HepG2 (cell line): ENCODE data around the gene RAB1B. TPM values are rescaled to one million over a fixed set of nuclear protein-coding genes. Genes with fewer than 3 reads are reported as not detected.

Source experiments
- CBX5 ChIP-seq: sonication (generic); formaldehyde crosslinking; IDR thresholded peaks from 2 replicates; pipeline ENCODE4 v1.4.0; 2020; ENCODE audit warnings: missing genetic modification reagents, borderline replicate concordance
- ERF ChIP-seq: IDR thresholded peaks from 2 replicates; pipeline ENCODE4 v1.6.1; 2018; ENCODE audit warnings: missing biosample characterization, missing genetic modification reagents
- FOXO1 ChIP-seq: sonication (generic); formaldehyde crosslinking; IDR thresholded peaks from 2 replicates; pipeline ENCODE4 v1.4.0; 2020; ENCODE audit warnings: missing genetic modification reagents
- KLF16 ChIP-seq, 2 experiments: sonication (generic) in 1 of 2; formaldehyde crosslinking in 1 of 2; IDR thresholded peaks; 2 replicates each; pipeline versions ENCODE4 v1.6.1 to v1.8.0; 2016 to 2023; ENCODE audit warnings: missing genetic modification reagents in 2 of 2, missing compliant biosample characterization in 1 of 2
- MEF2D ChIP-seq: sonication (generic); formaldehyde crosslinking; IDR thresholded peaks from 2 replicates; pipeline ENCODE4 v1.5.1; 2020; ENCODE audit warnings: mild to moderate bottlenecking, missing genetic modification reagents
- MTF1 ChIP-seq: sonication (generic); formaldehyde crosslinking; IDR thresholded peaks from 2 replicates; pipeline ENCODE4 v1.5.0; 2020; ENCODE audit warnings: missing genetic modification reagents
- NR2C2 ChIP-seq: sonication (generic); formaldehyde crosslinking; IDR thresholded peaks from 2 replicates; pipeline ENCODE4 v1.4.0; 2020; ENCODE audit warnings: missing genetic modification reagents, mild to moderate bottlenecking, moderate library complexity, borderline replicate concordance
- PAX8 ChIP-seq: sonication (generic); formaldehyde crosslinking; IDR thresholded peaks from 2 replicates; pipeline ENCODE4 v1.8.0; 2022; ENCODE audit warnings: mild to moderate bottlenecking, missing genetic modification reagents, borderline replicate concordance
- RARA ChIP-seq: IDR thresholded peaks from 2 replicates; pipeline ENCODE4 v1.6.1; 2016; ENCODE audit warnings: missing genetic modification reagents, missing compliant biosample characterization
- RBFOX2 ChIP-seq: fragments of 200-400 bp; formaldehyde crosslinking; IDR thresholded peaks from 2 replicates; pipeline ENCODE4 v1.6.1; 2017; ENCODE audit warnings: low read depth, mild to moderate bottlenecking, low read length
- RCOR2 ChIP-seq: IDR thresholded peaks from 2 replicates; pipeline ENCODE4 v1.6.1; 2016; ENCODE audit warnings: missing biosample characterization, missing genetic modification reagents
- SP2 ChIP-seq: sonication (generic); formaldehyde crosslinking; IDR thresholded peaks from 2 replicates; pipeline ENCODE4 v1.5.1; 2020; ENCODE audit warnings: mild to moderate bottlenecking, missing genetic modification reagents
- ZMYM3 ChIP-seq: sonication (generic); formaldehyde crosslinking; IDR thresholded peaks from 2 replicates; pipeline ENCODE4 v1.5.1; 2020; ENCODE audit warnings: mild to moderate bottlenecking, missing genetic modification reagents
- ZNF367 ChIP-seq: sonication (generic); formaldehyde crosslinking; IDR thresholded peaks from 2 replicates; pipeline ENCODE4 v1.4.0; 2020; ENCODE audit warnings: missing genetic modification reagents, borderline replicate concordance
- ZNF614 ChIP-seq: IDR thresholded peaks from 2 replicates; pipeline ENCODE4 v1.6.1; 2018; ENCODE audit warnings: missing biosample characterization, missing genetic modification reagents, inconsistent platforms, borderline replicate concordance
- ZNF768 ChIP-seq: sonication (generic); formaldehyde crosslinking; IDR thresholded peaks from 2 replicates; pipeline ENCODE4 v1.4.0; 2020; ENCODE audit warnings: missing genetic modification reagents
- ZNF775 ChIP-seq: sonication (generic); formaldehyde crosslinking; IDR thresholded peaks from 2 replicates; pipeline ENCODE4 v1.4.0; 2020; ENCODE audit warnings: missing genetic modification reagents, mild to moderate bottlenecking, moderate library complexity, borderline replicate concordance
- ZNF780A ChIP-seq: sonication (generic); formaldehyde crosslinking; IDR thresholded peaks from 2 replicates; pipeline ENCODE4 v1.8.0; 2022; ENCODE audit warnings: mild to moderate bottlenecking, missing genetic modification reagents, moderate library complexity
- ZNF792 ChIP-seq: IDR thresholded peaks from 2 replicates; pipeline ENCODE4 v1.6.1; 2016
- ZSCAN29 ChIP-seq: sonication (generic); formaldehyde crosslinking; conservative IDR thresholded peaks from 2 replicates; pipeline ENCODE4 v1.4.0; 2020; ENCODE audit warnings: mild to moderate bottlenecking, missing genetic modification reagents
- polyA plus RNA-seq, 8 experiments: library from polyadenylated mRNA; depleted of rRNA in 3 of 8; stranded (reverse) in 7 of 8; unstranded in 1 of 8; fragments of >200 nt; fragmentation: Illumina TruSeq in 4 of 8; extraction: Trizol in 4 of 8; gene quantifications; 2 replicates each; pipeline versions ENCODE4 v1.2.1 to v1.2.3, GENCODE V29; 2011 to 2016; ENCODE audit warnings: low read depth in 4 of 8, missing spikeins in 1 of 8, mixed read lengths in 1 of 8; ENCODE audit not compliant: insufficient read depth in 1 of 8
- total RNA-seq, 5 experiments: library from RNA; depleted of rRNA; stranded (reverse); fragments of >200 nt; fragmentation: Illumina TruSeq; extraction: Trizol; gene quantifications; 2 replicates each; pipeline ENCODE4 v1.2.3, GENCODE V29; 2016; ENCODE audit warnings: low read depth in 1 of 5
- TF ChIP-seq, protein P1 (sequence below): IDR thresholded peaks from 2 replicates; pipeline ENCODE4 v1.6.1; 2016; ENCODE audit warnings: mild to moderate bottlenecking, missing biosample characterization, missing genetic modification reagents
- TF ChIP-seq, protein P2 (sequence below): IDR thresholded peaks from 2 replicates; pipeline ENCODE4 v1.6.1; 2016; ENCODE audit warnings: missing compliant biosample characterization, missing genetic modification reagents, borderline replicate concordance
- TF ChIP-seq, protein P3 (sequence below): sonication (generic); formaldehyde crosslinking; IDR thresholded peaks from 2 replicates; pipeline ENCODE4 v1.4.0; 2020; ENCODE audit warnings: low read depth, mild to moderate bottlenecking, missing genetic modification reagents
- TF ChIP-seq, protein P4 (sequence below): IDR thresholded peaks from 2 replicates; pipeline ENCODE4 v1.4.0; 2020; ENCODE audit warnings: mild to moderate bottlenecking, missing genetic modification reagents

The RAB1B gene
- total and polyA plus RNA-seq, 2 of the 13 experiments (the other 11 are each of a cell fraction or from before 2014, with no cell fraction given) = 77.9 to 87.9 TPM

DNA sequence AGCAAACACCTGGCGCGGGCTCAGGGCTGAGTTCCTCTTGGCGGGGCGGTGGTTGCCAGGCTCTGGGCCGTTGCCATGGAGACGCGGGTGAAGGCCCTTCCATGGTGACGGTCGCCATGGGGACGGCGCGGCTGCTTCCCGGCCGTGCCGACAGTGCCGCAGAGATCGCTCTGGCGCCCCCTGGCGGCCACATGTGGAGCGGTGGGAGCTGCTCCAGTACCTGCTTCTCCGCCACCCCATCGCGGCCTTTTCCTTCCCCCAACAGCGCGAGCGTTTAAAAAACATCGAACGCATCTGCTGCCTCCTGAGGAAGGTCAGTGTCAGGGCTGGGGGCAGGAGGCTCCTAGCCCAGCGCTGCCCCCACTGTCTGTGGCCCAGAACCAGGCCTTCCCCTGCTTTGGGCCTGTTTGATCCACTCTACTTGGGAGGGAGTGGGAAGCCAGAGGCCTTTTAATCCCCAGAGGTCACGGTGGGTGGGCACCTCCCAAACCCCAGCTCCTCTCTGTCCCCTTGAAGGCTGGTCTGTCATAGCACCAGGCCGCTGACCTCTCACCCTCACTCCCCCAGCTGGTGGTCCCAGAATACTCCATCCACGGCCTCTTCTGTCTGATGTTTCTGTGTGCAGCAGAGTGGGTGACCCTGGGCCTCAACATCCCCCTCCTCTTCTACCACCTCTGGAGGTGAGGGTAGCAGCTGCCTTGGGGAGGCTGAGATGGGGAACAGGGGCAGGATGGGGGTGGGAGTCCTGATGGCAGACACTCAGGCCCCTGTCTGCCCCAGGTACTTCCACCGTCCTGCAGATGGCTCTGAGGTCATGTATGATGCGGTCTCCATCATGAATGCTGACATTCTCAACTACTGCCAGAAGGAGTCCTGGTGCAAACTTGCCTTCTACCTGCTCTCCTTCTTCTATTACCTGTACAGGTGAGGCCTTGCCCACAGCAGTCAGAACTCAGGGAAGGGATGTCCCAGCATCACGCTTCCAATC, 14.3 kb downstream of the RAB1B start (continued):
- no peak for TF ChIP-seq ZSCAN29 (CRISPR knock-in tag)
- TF ChIP-seq ZNF614 (CRISPR knock-in tag) = 0 out of 2 replicates have a peak, but pooled peaks have one; percentile 37
- peak; percentile 48 for TF ChIP-seq MEF2D (CRISPR knock-in tag)
- TF ChIP-seq PAX8 = no peak
- TF ChIP-seq MTF1 (CRISPR knock-in tag) = no peak
- 0 out of 2 replicates have a peak, but pooled peaks have one; percentile 33 for TF ChIP-seq NR2C2 (CRISPR knock-in tag)
- no peak for TF ChIP-seq ZNF367 (CRISPR knock-in tag)
- no peak for TF ChIP-seq ZNF792 (CRISPR knock-in tag)
- no peak for TF ChIP-seq ZNF780A (CRISPR knock-in tag)
- TF ChIP-seq, protein P1, sequence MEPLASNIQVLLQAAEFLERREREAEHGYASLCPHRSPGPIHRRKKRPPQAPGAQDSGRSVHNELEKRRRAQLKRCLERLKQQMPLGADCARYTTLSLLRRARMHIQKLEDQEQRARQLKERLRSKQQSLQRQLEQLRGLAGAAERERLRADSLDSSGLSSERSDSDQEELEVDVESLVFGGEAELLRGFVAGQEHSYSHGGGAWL = peak; percentile 51; the same call in 1 of the 2 replicates
- TF ChIP-seq RARA (CRISPR knock-in tag) = no peak
- TF ChIP-seq SP2 (CRISPR knock-in tag) = no peak
- TF ChIP-seq, protein P2, sequence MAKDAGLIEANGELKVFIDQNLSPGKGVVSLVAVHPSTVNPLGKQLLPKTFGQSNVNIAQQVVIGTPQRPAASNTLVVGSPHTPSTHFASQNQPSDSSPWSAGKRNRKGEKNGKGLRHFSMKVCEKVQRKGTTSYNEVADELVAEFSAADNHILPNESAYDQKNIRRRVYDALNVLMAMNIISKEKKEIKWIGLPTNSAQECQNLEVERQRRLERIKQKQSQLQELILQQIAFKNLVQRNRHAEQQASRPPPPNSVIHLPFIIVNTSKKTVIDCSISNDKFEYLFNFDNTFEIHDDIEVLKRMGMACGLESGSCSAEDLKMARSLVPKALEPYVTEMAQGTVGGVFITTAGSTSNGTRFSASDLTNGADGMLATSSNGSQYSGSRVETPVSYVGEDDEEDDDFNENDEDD = 0 out of 2 replicates have a peak, but pooled peaks have one; percentile 19
- TF ChIP-seq, protein P3, sequence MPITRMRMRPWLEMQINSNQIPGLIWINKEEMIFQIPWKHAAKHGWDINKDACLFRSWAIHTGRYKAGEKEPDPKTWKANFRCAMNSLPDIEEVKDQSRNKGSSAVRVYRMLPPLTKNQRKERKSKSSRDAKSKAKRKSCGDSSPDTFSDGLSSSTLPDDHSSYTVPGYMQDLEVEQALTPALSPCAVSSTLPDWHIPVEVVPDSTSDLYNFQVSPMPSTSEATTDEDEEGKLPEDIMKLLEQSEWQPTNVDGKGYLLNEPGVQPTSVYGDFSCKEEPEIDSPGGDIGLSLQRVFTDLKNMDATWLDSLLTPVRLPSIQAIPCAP (CRISPR knock-in tag) = no peak
- peak in 1 of 2 experiments; percentile 47; a peak in 1 of 4 replicates for TF ChIP-seq KLF16 (CRISPR knock-in tag; IDR thresholded peaks at IDR 0.05)
- no peak for TF ChIP-seq ZMYM3 (CRISPR knock-in tag)
- 0 out of 2 replicates have a peak, but pooled peaks have one; percentile 32 for TF ChIP-seq CBX5 (CRISPR knock-in tag)
- no peak for TF ChIP-seq ZNF775
- TF ChIP-seq ZNF768 (CRISPR knock-in tag) = peak; percentile 56; the same call in 1 of the 2 replicates
- TF ChIP-seq ERF = peak; percentile 63; the same call in 1 of the 2 replicates
- 0 out of 2 replicates have a peak, but pooled peaks have one; percentile 27 for TF ChIP-seq RCOR2
- peak; percentile 87 for TF ChIP-seq RBFOX2
- TF ChIP-seq, protein P4, sequence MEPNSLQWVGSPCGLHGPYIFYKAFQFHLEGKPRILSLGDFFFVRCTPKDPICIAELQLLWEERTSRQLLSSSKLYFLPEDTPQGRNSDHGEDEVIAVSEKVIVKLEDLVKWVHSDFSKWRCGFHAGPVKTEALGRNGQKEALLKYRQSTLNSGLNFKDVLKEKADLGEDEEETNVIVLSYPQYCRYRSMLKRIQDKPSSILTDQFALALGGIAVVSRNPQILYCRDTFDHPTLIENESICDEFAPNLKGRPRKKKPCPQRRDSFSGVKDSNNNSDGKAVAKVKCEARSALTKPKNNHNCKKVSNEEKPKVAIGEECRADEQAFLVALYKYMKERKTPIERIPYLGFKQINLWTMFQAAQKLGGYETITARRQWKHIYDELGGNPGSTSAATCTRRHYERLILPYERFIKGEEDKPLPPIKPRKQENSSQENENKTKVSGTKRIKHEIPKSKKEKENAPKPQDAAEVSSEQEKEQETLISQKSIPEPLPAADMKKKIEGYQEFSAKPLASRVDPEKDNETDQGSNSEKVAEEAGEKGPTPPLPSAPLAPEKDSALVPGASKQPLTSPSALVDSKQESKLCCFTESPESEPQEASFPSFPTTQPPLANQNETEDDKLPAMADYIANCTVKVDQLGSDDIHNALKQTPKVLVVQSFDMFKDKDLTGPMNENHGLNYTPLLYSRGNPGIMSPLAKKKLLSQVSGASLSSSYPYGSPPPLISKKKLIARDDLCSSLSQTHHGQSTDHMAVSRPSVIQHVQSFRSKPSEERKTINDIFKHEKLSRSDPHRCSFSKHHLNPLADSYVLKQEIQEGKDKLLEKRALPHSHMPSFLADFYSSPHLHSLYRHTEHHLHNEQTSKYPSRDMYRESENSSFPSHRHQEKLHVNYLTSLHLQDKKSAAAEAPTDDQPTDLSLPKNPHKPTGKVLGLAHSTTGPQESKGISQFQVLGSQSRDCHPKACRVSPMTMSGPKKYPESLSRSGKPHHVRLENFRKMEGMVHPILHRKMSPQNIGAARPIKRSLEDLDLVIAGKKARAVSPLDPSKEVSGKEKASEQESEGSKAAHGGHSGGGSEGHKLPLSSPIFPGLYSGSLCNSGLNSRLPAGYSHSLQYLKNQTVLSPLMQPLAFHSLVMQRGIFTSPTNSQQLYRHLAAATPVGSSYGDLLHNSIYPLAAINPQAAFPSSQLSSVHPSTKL (CRISPR knock-in tag) = 0 out of 2 replicates have a peak, but pooled peaks have one; percentile 7
- no peak for TF ChIP-seq FOXO1 (CRISPR knock-in tag)
